GM23248 (cell line): ENCODE results near the gene PIGO. TPM values are rescaled to one million over a fixed set of nuclear protein-coding genes. Genes with fewer than 3 reads are reported as not detected.

Experiments
- DNase-seq: peaks from one replicate; pipeline ENCODE4 v3.0.0-alpha.2; 2015
- H2AFZ ChIP-seq: fragments of 200-600 bp; sonication (generic); 2 replicates; pipeline ENCODE4 v1.6.1; 2016; ENCODE audit warnings: antibody characterized with exemption
- H3F3A ChIP-seq: fragments of 200-600 bp; sonication (generic); 2 replicates; pipeline ENCODE4 v1.6.1; 2016; ENCODE audit warnings: mild to moderate bottlenecking, antibody characterized with exemption, mixed run types; ENCODE audit not compliant: insufficient read depth
- H3K27ac ChIP-seq: fragments of 200-600 bp; sonication (generic); 2 replicates; pipeline ENCODE4 v1.5.1; 2016; ENCODE audit warnings: mild to moderate bottlenecking
- H3K27me3 ChIP-seq: fragments of 200-600 bp; sonication (generic); replicated peaks from 2 replicates; pipeline ENCODE4 v1.6.1; 2016; ENCODE audit warnings: mild to moderate bottlenecking; ENCODE audit not compliant: insufficient read depth
- H3K36me3 ChIP-seq: fragments of 200-600 bp; sonication (generic); 2 replicates; pipeline ENCODE4 v1.6.1; 2016; ENCODE audit warnings: low read depth, mild to moderate bottlenecking
- H3K4me1 ChIP-seq: fragments of 200-600 bp; sonication (generic); 2 replicates; pipeline ENCODE4 v1.6.1; 2016; ENCODE audit warnings: mild to moderate bottlenecking; ENCODE audit not compliant: insufficient read depth
- H3K4me2 ChIP-seq: fragments of 200-600 bp; sonication (generic); one replicate; pipeline ENCODE4 v1.6.1; 2016; ENCODE audit warnings: mild to moderate bottlenecking; ENCODE audit not compliant: unreplicated experiment
- H3K4me3 ChIP-seq: fragments of 200-600 bp; sonication (generic); 2 replicates; pipeline ENCODE4 v1.5.1; 2016; ENCODE audit warnings: mild to moderate bottlenecking
- H3K79me2 ChIP-seq: fragments of 200-600 bp; sonication (generic); 2 replicates; pipeline ENCODE4 v1.6.1; 2016; ENCODE audit warnings: mild to moderate bottlenecking; ENCODE audit not compliant: insufficient read depth
- H3K9ac ChIP-seq: fragments of 200-600 bp; sonication (generic); 2 replicates; pipeline ENCODE4 v1.6.1; 2016; ENCODE audit warnings: mild to moderate bottlenecking
- H3K9me2 ChIP-seq: fragments of 200-600 bp; sonication (generic); 2 replicates; pipeline ENCODE4 v1.6.1; 2016; ENCODE audit warnings: mixed run types, mild to moderate bottlenecking, moderate library complexity; ENCODE audit not compliant: insufficient read depth
- H3K9me3 ChIP-seq: fragments of 200-600 bp; sonication (generic); one replicate; pipeline ENCODE4 v1.6.1; 2017; ENCODE audit warnings: low read depth
- H4K20me1 ChIP-seq: fragments of 200-600 bp; sonication (generic); 2 replicates; pipeline ENCODE4 v1.6.0; 2016; ENCODE audit not compliant: insufficient read depth
- EZH2 ChIP-seq: fragments of 200-600 bp; sonication (generic); IDR thresholded peaks from 2 replicates; pipeline ENCODE4 v1.6.1; 2018; ENCODE audit warnings: antibody characterized with exemption, mild to moderate bottlenecking; ENCODE audit not compliant: insufficient read depth, poor library complexity, severe bottlenecking
- EZH2phosphoT487 ChIP-seq: fragments of 200-600 bp; sonication (generic); IDR thresholded peaks from 2 replicates; pipeline ENCODE4 v1.6.1; 2018; ENCODE audit warnings: antibody characterized with exemption, moderate library complexity, mild to moderate bottlenecking, low read depth; ENCODE audit not compliant: insufficient read depth
- WGBS, 2 experiments: methylation state at CpG; one replicate each; pipeline ENCODE4 v1.1.6; 2015 to 2017; ENCODE audit warnings: low lambda C conversion rate in 2 of 2, low coverage in 1 of 2; ENCODE audit errors: missing lambda C conversion rate in 2 of 2; 5-methylcytosine and 5-hydroxymethylcytosine counted together
- in situ Hi-C: fragments of 300-500 bp; cut with MboI; formaldehyde crosslinking; loops from 2 replicates; pipeline ENCODE4 v1.15.0; 2020
- polyA plus RNA-seq: library from polyadenylated mRNA; unstranded; fragments of >200 nt; fragmentation: Nextera tagmentation; extraction: Ambion mirVana; gene quantifications from 2 replicates; pipeline ENCODE4 v1.2.1, GENCODE V29; 2016
- total RNA-seq: library from RNA; depleted of rRNA; stranded (reverse); fragments of >200 nt; shearing (Covaris generic); gene quantifications from 2 replicates; pipeline ENCODE4 v1.2.3, GENCODE V29; 2014

Gene PIGO
- total and polyA plus RNA-seq, 2 experiments from 2014 or later, result 17.4 to 18.6 TPM

DNA sequence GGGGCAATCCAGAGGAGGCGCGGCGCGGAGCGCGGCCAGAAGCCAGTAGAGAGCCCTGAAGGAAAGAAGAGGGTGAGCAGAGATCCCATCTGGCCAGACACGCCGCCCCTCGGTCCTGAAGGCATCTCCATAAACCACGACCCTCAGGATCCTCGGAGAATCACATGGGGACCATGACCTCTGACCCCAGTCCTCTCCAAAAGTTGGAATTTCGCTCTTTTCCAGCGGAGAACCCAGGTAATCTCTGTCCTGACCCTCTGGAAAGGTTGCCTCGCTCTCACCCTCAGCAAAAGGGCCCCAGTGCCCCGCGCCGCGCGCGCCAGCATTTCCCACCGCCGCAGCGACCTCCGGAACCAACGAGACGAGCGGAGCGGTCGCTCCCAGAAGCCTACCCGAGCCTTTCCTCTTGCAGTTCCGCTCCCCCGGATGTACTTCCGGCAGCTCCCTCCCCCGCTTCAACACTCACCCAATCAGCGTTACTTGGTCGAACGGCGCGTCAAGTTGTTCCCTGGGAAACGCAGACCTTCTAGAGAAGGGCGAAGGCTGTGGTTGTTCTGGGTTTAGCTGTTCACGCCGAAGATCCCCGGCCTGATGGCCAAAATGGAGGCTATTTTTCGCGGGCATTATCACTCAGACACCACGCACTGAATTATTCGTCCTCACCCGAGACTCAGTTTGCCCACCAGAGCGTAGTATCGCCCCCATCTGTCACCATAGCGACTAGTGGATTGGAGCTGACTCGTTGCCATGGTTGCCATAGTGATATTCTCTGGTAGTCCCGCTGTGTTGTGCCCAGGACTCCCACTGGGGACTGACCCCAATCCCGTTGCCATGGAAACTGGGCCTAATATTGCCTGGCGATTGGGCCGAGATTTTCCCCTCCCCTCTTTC is 6.6 kb upstream of the PIGO start, which contains the start of gene STOML2:
STOML2 (minus strand) TSS at position 363 of the 891 bp plus-strand sequence; CDS start at position 326, 37 bp downstream.
- H3K9me2 ChIP-seq, result no peaks in the 10 kb centered on the region
- H3K79me2 ChIP-seq, result peaks cover 50% of the 10 kb centered on the region
- no peaks in the 10 kb centered on the region for H3K27me3 ChIP-seq
- H4K20me1 ChIP-seq, result no peaks in the 10 kb centered on the region
- peak within 1 kb of the TSS; percentile 98 for H3K27ac ChIP-seq
- 2% methylated on average over 55 to 57 of the region's 57 CpGs for WGBS, 2 experiments
- H3K4me2 ChIP-seq, result peak within 1 kb of the TSS; percentile 92
- H3F3A ChIP-seq, result peaks cover 24% of the 10 kb centered on the region
- peak within 1 kb of the TSS; percentile 98 for H3K9ac ChIP-seq
- in situ Hi-C loops, result no loop called here
- DNase-seq, result peak; percentile 99
- TF ChIP-seq EZH2, result no peak
- no peak for TF ChIP-seq EZH2phosphoT487
- peaks cover 5% of the 10 kb centered on the region; the same call in 1 of the 2 replicates for H3K4me1 ChIP-seq
- H3K4me3 ChIP-seq, result peak within 1 kb of the TSS; percentile 95
- no peaks in the 10 kb centered on the region for H3K9me3 ChIP-seq
- peak within 1 kb of the TSS; percentile 95 for H2AFZ ChIP-seq
- H3K36me3 ChIP-seq, result peaks cover 31% of the 10 kb centered on the region; the same call in 1 of the 2 replicates

DNA sequence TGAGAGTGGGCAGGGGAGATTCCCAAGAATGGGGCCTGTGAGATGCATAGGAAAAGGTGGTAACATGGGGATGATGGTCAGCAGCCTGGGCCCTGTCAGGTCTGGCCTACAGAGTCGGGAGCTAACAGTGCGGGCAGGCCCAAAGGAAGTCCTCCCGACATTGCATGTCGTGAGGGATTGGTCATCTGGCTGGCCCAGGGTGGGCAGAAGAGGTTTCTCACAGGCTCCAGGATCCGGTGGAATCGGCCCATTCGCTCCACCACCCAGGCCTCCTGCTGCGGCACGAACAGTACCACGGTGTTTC is 6.0 kb upstream of the PIGO start:
- peaks cover 24% of the 10 kb centered on the region for H3F3A ChIP-seq
- H3K4me1 ChIP-seq, result peaks cover 5% of the 10 kb centered on the region; the same call in 1 of the 2 replicates
- H3K27ac ChIP-seq, result peak overlapping the region; percentile 98
- no peaks in the 10 kb centered on the region for H3K27me3 ChIP-seq
- peaks cover 31% of the 10 kb centered on the region; the same call in 1 of the 2 replicates for H3K36me3 ChIP-seq
- H3K4me3 ChIP-seq, result peak overlapping the region; percentile 95
- H2AFZ ChIP-seq, result peak overlapping the region; percentile 95
- H3K4me2 ChIP-seq, result peak overlapping the region; percentile 92
- H3K9me3 ChIP-seq, result no peaks in the 10 kb centered on the region
- no peaks in the 10 kb centered on the region for H4K20me1 ChIP-seq
- no peaks in the 10 kb centered on the region for H3K9me2 ChIP-seq
- peaks cover 44% of the 10 kb centered on the region for H3K79me2 ChIP-seq
- DNase-seq, result peak; percentile 61
- in situ Hi-C loops, result no loop called here
- TF ChIP-seq EZH2, result no peak
- no peak for TF ChIP-seq EZH2phosphoT487
- H3K9ac ChIP-seq, result peak overlapping the region; percentile 98
- 3 to 7% methylated on average over 5 to 10 of the region's 10 CpGs for WGBS, 2 experiments

DNA sequence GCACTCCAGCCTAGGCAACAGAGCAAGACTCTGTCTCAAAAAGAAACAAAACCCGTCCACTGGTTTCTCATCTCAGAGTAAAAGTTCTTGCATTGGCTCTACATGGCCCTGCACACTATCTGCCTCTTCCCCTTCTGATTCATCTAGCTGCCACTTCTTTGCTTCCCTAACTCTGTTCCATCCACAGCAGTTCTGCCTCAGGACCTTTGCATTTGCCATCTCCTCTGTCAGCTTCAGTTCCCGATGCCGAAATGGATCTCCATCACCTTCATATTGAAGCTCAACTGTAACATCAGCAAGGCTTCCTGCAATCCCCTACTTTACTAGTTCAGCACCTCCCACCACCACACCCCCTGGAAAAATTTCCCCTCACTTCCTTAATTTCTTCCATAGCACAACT is 1.2 kb upstream of the PIGO start:
- H3K36me3 ChIP-seq, result peaks cover 7% of the 10 kb centered on the region; the same call in 1 of the 2 replicates
- H3K27me3 ChIP-seq, result no peaks in the 10 kb centered on the region
- H3K79me2 ChIP-seq, result peaks cover 16% of the 10 kb centered on the region
- H3K27ac ChIP-seq, result no peak overlapping the region
- TF ChIP-seq EZH2phosphoT487, result no peak
- TF ChIP-seq EZH2, result no peak
- peaks cover 8% of the 10 kb centered on the region; the same call in 1 of the 2 replicates for H3F3A ChIP-seq
- in situ Hi-C loops, result loop anchor here (10.0 kb wide), 1 partner anchor 193 kb away; no protein-coding TSS in a partner anchor
- H3K9me2 ChIP-seq, result no peaks in the 10 kb centered on the region
- H2AFZ ChIP-seq, result no peak overlapping the region
- no peaks in the 10 kb centered on the region for H3K9me3 ChIP-seq
- H4K20me1 ChIP-seq, result no peaks in the 10 kb centered on the region
- no peak for DNase-seq
- H3K9ac ChIP-seq, result no peak overlapping the region
- H3K4me3 ChIP-seq, result no peak overlapping the region
- H3K4me1 ChIP-seq, result 0 out of 2 replicates have a peak, but pooled peaks cover 5% of the 10 kb centered on the region
- no peak overlapping the region for H3K4me2 ChIP-seq
- 83 to 92% methylated on average over 3 of the region's 3 CpGs for WGBS, 2 experiments

DNA sequence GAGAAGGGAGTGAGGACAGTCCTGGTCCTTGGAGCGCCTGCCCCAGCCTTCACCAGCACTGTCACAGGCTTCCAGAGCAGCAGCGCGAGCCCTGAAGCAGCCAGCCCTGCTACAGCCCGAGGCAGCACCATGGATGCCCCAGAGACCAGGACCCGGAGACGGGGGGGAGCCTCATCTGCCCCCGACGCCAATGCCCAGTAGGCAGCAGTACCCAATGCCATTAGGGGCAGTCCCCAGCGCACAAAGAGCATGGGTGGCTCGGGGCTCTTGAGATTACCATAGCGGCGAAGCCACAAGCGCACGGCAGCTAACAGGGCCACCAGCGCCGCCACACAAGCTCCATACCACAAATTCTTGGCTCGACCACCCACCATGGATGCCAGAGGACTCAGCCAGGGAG is 4.9 kb downstream of the PIGO start:
- no peak for TF ChIP-seq EZH2
- TF ChIP-seq EZH2phosphoT487, result no peak

More for the DNA sequence above, 4.9 kb downstream of the PIGO start:
- WGBS, 2 experiments, result 93 to 94% methylated on average over 15 to 17 of the region's 17 CpGs
- H3K4me2 ChIP-seq, result no peak overlapping the region
- no peak overlapping the region for H3K4me3 ChIP-seq
- H3F3A ChIP-seq, result 0 out of 2 replicates have a peak, but pooled peaks cover under 1% of the 10 kb centered on the region
- H2AFZ ChIP-seq, result no peak overlapping the region
- H3K79me2 ChIP-seq, result no peaks in the 10 kb centered on the region
- DNase-seq, result no peak
- no peaks in the 10 kb centered on the region for H3K36me3 ChIP-seq
- H3K27me3 ChIP-seq, result no peaks in the 10 kb centered on the region
- no peak overlapping the region for H3K9ac ChIP-seq
- no peaks in the 10 kb centered on the region for H3K9me3 ChIP-seq
- no peaks in the 10 kb centered on the region for H4K20me1 ChIP-seq
- no peaks in the 10 kb centered on the region for H3K9me2 ChIP-seq
- no peaks in the 10 kb centered on the region for H3K4me1 ChIP-seq
- in situ Hi-C loops, result loop anchor here (10.0 kb wide), 1 partner anchor 187 kb away; no protein-coding TSS in a partner anchor
- no peak overlapping the region for H3K27ac ChIP-seq
